Hepatocyte (in vitro differentiated cells): ENCODE data around the gene LRRC26. TPM values are rescaled to one million over a fixed set of nuclear protein-coding genes. Genes with fewer than 3 reads are reported as not detected.
A peak's percentile ranks its signal among the peaks of the same experiment; 100 is the strongest.

Experiments
- DNase-seq: peaks from one replicate; pipeline ENCODE4 v3.0.0-alpha.2; 2016; ENCODE audit warnings: low spot score
- H2AFZ ChIP-seq: fragments of 200-600 bp; sonication (generic); 2 replicates; pipeline ENCODE4 v1.6.0; 2016; ENCODE audit warnings: antibody characterized with exemption, mild to moderate bottlenecking
- H3K27ac ChIP-seq: fragments of 200-600 bp; sonication (generic); 2 replicates; pipeline ENCODE4 v1.5.1; 2016; ENCODE audit warnings: mild to moderate bottlenecking
- H3K27me3 ChIP-seq: fragments of 200-600 bp; sonication (generic); 2 replicates; pipeline ENCODE4 v1.6.1; 2016
- H3K36me3 ChIP-seq: fragments of 200-600 bp; sonication (generic); replicated peaks from 2 replicates; pipeline ENCODE4 v1.5.1; 2016; ENCODE audit warnings: low read depth; ENCODE audit not compliant: insufficient read depth
- H3K4me1 ChIP-seq: fragments of 200-600 bp; sonication (generic); 2 replicates; pipeline ENCODE4 v1.5.1; 2016; ENCODE audit warnings: mild to moderate bottlenecking, moderate library complexity; ENCODE audit not compliant: insufficient read depth
- H3K4me2 ChIP-seq: fragments of 200-600 bp; sonication (generic); 2 replicates; pipeline ENCODE4 v1.6.0; 2016
- H3K4me3 ChIP-seq: fragments of 200-600 bp; sonication (generic); 2 replicates; pipeline ENCODE4 v1.5.1; 2016; ENCODE audit warnings: mild to moderate bottlenecking
- H3K79me2 ChIP-seq: fragments of 200-600 bp; sonication (generic); 2 replicates; pipeline ENCODE4 v1.6.0; 2017; ENCODE audit warnings: mild to moderate bottlenecking
- H3K9me2 ChIP-seq: fragments of 200-600 bp; sonication (generic); replicated peaks from 2 replicates; pipeline ENCODE4 v1.6.0; 2017; ENCODE audit warnings: mild to moderate bottlenecking; ENCODE audit not compliant: insufficient read depth
- H3K9me3 ChIP-seq: fragments of 200-600 bp; sonication (generic); 2 replicates; pipeline ENCODE4 v1.5.1; 2016; ENCODE audit warnings: low read depth, mild to moderate bottlenecking
- H4K20me1 ChIP-seq: fragments of 200-600 bp; sonication (generic); 2 replicates; pipeline ENCODE4 v1.6.0; 2016; ENCODE audit warnings: mild to moderate bottlenecking; ENCODE audit not compliant: insufficient read depth, poor library complexity, severe bottlenecking
- EZH2 ChIP-seq: fragments of 200-600 bp; sonication (generic); IDR thresholded peaks from 2 replicates; pipeline ENCODE4 v1.6.1; 2016; ENCODE audit warnings: antibody characterized with exemption, mild to moderate bottlenecking, borderline replicate concordance
- EZH2phosphoT487 ChIP-seq: fragments of 200-600 bp; sonication (generic); IDR thresholded peaks from one replicate; pipeline ENCODE4 v1.6.1; 2018; ENCODE audit warnings: antibody characterized with exemption, mild to moderate bottlenecking, low read depth, moderate library complexity; ENCODE audit not compliant: unreplicated experiment, severe bottlenecking
- WGBS: methylation state at CpG from one replicate; pipeline ENCODE4 v1.1.6; 2016; ENCODE audit warnings: low lambda C conversion rate; ENCODE audit errors: missing lambda C conversion rate; 5-methylcytosine and 5-hydroxymethylcytosine counted together
- polyA plus RNA-seq: library from polyadenylated mRNA; unstranded; fragments of >200 nt; fragmentation: Nextera tagmentation; extraction: Ambion mirVana; gene quantifications from 2 replicates; pipeline ENCODE4 v1.2.1, GENCODE V29; 2016
- total RNA-seq: library from RNA; depleted of rRNA; stranded (reverse); fragments of >200 nt; gene quantifications from 2 replicates; pipeline ENCODE4 v1.2.3, GENCODE V29; 2014
- TF ChIP-seq, protein P1 (sequence below): fragments of 200-600 bp; sonication (generic); IDR thresholded peaks from 2 replicates; pipeline ENCODE4 v1.5.1; 2016; ENCODE audit warnings: antibody characterized with exemption, mild to moderate bottlenecking; ENCODE audit not compliant: poor library complexity

Gene LRRC26, protein sequence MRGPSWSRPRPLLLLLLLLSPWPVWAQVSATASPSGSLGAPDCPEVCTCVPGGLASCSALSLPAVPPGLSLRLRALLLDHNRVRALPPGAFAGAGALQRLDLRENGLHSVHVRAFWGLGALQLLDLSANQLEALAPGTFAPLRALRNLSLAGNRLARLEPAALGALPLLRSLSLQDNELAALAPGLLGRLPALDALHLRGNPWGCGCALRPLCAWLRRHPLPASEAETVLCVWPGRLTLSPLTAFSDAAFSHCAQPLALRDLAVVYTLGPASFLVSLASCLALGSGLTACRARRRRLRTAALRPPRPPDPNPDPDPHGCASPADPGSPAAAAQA
- total RNA-seq (0.73 and 1.1 TPM in 2 replicates), polyA plus RNA-seq (0.89 and 2.6 TPM in 2 replicates)

DNA sequence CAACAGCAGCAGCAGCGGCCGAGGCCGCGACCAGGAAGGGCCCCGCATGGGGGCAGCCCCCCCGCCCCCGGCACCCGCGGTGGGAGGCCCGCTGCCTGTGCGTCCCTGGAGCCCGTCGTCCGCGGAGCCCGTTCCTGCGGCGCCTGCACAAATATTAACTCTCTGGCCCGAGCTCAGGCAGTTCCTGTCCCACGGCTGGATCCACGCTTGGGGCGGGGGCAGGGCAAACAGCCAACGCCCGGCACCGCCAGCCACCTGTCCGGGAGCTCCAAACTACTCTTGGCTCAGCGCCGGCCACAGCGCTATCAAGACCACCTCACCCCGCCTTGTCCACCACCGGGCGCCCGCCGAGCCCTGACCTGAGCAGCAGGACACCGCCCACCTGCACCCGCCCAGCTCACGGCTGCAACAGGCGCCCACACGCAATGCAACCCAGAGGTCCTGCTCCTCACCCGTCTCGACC is at the start of gene LRRC26:
LRRC26 (minus strand) TSS at position 156 of the 463 bp plus-strand sequence; CDS start at position 48, 108 bp downstream.
- Histone ChIP-seq H3K79me2 (no peaks in the 10 kb centered on the region), H3K4me3 (no peak within 1 kb of the TSS), H3K4me2 (peak within 1 kb of the TSS; percentile 80), H2AFZ (no peak within 1 kb of the TSS), H3K9me2 (no peaks in the 10 kb centered on the region), H3K27me3 (peaks cover 62% of the 10 kb centered on the region), H3K4me1 (peaks cover 17% of the 10 kb centered on the region), H3K36me3 (no peaks in the 10 kb centered on the region), H3K9me3 (no peaks in the 10 kb centered on the region), H3K27ac (no peak within 1 kb of the TSS), H4K20me1 (no peaks in the 10 kb centered on the region)
- 21% methylated on average over 35 of the region's 41 CpGs for WGBS
- no peak for DNase-seq
- TF ChIP-seq EZH2 (no peak), EZH2phosphoT487 (no peak)
- TF ChIP-seq, protein P1, sequence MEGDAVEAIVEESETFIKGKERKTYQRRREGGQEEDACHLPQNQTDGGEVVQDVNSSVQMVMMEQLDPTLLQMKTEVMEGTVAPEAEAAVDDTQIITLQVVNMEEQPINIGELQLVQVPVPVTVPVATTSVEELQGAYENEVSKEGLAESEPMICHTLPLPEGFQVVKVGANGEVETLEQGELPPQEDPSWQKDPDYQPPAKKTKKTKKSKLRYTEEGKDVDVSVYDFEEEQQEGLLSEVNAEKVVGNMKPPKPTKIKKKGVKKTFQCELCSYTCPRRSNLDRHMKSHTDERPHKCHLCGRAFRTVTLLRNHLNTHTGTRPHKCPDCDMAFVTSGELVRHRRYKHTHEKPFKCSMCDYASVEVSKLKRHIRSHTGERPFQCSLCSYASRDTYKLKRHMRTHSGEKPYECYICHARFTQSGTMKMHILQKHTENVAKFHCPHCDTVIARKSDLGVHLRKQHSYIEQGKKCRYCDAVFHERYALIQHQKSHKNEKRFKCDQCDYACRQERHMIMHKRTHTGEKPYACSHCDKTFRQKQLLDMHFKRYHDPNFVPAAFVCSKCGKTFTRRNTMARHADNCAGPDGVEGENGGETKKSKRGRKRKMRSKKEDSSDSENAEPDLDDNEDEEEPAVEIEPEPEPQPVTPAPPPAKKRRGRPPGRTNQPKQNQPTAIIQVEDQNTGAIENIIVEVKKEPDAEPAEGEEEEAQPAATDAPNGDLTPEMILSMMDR: no peak

DNA sequence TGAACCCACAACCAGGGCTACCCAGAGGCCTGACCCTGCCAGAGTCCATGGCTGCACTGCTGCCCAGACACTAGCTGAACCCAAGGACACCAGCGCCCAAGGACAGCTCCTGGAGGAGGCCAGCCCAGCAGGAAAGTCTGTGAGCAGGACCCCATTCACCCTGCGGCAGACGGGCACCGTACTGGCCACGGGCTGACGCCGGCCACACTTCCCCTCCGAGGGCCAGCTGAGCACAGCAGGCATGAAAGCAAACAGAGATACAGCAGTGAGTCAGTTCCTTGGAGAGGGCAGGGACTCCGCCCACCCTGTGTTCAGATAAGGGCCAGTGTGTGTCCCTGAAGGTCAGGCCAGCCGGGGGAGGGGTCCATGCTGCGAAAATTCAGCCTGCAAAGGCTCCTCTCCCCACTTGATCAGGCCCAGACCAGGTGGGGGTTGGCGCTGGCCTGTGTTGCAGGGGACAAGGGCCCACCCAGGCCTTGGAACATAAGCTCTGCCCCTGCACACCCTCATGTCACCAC is 49.0 kb upstream of the LRRC26 start:
- peak; percentile 82 for DNase-seq
- no peaks in the 10 kb centered on the region for H3K9me3 ChIP-seq
- no peak overlapping the region for H2AFZ ChIP-seq
- no peaks in the 10 kb centered on the region for H3K79me2 ChIP-seq
- H3K36me3 ChIP-seq: no peaks in the 10 kb centered on the region
- no peak overlapping the region for H3K4me3 ChIP-seq
- H3K4me2 ChIP-seq: peak overlapping the region; percentile 70
- no peaks in the 10 kb centered on the region for H4K20me1 ChIP-seq
- no peaks in the 10 kb centered on the region for H3K27me3 ChIP-seq
- H3K4me1 ChIP-seq: peaks cover 29% of the 10 kb centered on the region
- no peak for TF ChIP-seq EZH2phosphoT487
- no peak for TF ChIP-seq EZH2
- TF ChIP-seq, protein P1: no peak
- WGBS: 30% methylated on average over 12 of the region's 12 CpGs
- no peaks in the 10 kb centered on the region for H3K9me2 ChIP-seq
- peak overlapping the region; percentile 82 for H3K27ac ChIP-seq

DNA sequence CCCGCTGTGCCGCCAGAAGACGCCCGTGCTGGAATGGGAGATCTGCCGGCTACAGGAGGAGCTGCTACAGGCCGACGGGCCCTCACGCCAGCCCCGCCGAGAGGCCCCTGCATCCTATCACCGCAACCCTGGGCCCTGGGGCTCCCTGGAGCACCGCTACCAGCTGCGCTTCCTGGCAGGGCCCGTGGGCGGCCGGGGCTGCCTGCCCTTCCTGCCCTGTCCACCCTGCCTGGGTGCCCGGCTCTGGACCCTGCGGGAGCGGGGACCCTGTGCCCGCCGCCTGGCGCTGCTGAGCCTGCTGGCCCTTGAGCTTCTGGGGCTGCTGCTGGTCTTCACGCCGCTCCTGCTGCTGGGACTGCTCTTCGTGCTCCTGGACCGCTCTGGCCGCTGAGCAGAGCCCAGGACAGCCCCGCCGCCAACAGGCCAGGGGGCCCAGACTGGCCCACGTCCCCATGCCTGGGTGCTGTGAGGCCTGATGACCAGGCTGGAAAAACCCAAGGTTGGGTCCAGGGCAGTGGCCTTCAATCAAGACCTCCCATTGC is 48.4 kb upstream of the LRRC26 start:
- H2AFZ ChIP-seq: no peak overlapping the region
- H3K4me3 ChIP-seq: no peak overlapping the region
- peak overlapping the region; percentile 70 for H3K4me2 ChIP-seq
- no peaks in the 10 kb centered on the region for H4K20me1 ChIP-seq
- H3K9me2 ChIP-seq: no peaks in the 10 kb centered on the region
- peak overlapping the region; percentile 82 for H3K27ac ChIP-seq
- H3K9me3 ChIP-seq: no peaks in the 10 kb centered on the region
- H3K4me1 ChIP-seq: peaks cover 29% of the 10 kb centered on the region
- DNase-seq: no peak
- H3K36me3 ChIP-seq: no peaks in the 10 kb centered on the region
- TF ChIP-seq, protein P1: no peak
- TF ChIP-seq EZH2 (no peak), EZH2phosphoT487 (no peak)
- 96% methylated on average over 28 of the region's 30 CpGs for WGBS
- no peaks in the 10 kb centered on the region for H3K79me2 ChIP-seq
- no peaks in the 10 kb centered on the region for H3K27me3 ChIP-seq
